D721Med (cell line): Measurements from ENCODE around the gene C2CD2.

Experiments
- DNase-seq: peaks from one replicate; pipeline ENCODE4 v3.0.0; 2011; ENCODE audit warnings: low spot score; ENCODE audit not compliant: insufficient read length
- FAIRE-seq: peaks from 2 replicates; lab custom pipeline; 2011; peaks lifted over from hg19 to GRCh38; lab: Jason Lieb, UNC
- CTCF ChIP-seq: IDR thresholded peaks from 2 replicates; pipeline ENCODE4 v1.5.1; 2012; ENCODE audit warnings: mild to moderate bottlenecking, control low read depth; ENCODE audit not compliant: insufficient read depth; ENCODE audit errors: missing control alignments

C2CD2 gene

GRCh38 chr21:41931041-41931451 lies 22.8 kb downstream of the C2CD2 start:
- DNase-seq (no peak), FAIRE-seq (no peak)
- TF ChIP-seq CTCF, result no peak

GRCh38 chr21:41929248-41929647 lies 24.6 kb downstream of the C2CD2 start:
- TF ChIP-seq CTCF, result no peak
- DNase-seq (no peak), FAIRE-seq (no peak)

GRCh38 chr21:41928621-41929220 lies 25.1 kb downstream of the C2CD2 start:
- FAIRE-seq (no peak), DNase-seq (no peak)
- no peak for TF ChIP-seq CTCF

- no peak for FAIRE-seq
- TF ChIP-seq CTCF, result no peak
- no peak for DNase-seq
These were observed 25.9 kb downstream of the C2CD2 start for GRCh38 chr21:41927727-41928409.

GRCh38 chr21:41926807-41927171 lies 27.0 kb downstream of the C2CD2 start:
- DNase-seq (no peak), FAIRE-seq (no peak)
- no peak for TF ChIP-seq CTCF

- DNase-seq (no peak), FAIRE-seq (no peak)
- TF ChIP-seq CTCF, result no peak
These were observed 27.6 kb downstream of the C2CD2 start for GRCh38 chr21:41926117-41926806.

- TF ChIP-seq CTCF, result no peak
- FAIRE-seq (no peak), DNase-seq (no peak)
These were observed 28.1 kb downstream of the C2CD2 start for GRCh38 chr21:41925767-41926116.
